SU-DHL-6 (cell line): ENCODE data around the gene EXOC3L4.

Source experiments
- H2AFZ ChIP-seq: fragments of 200-600 bp; sonication (generic); 2 replicates; pipeline ENCODE4 v1.6.1; 2014; ENCODE audit warnings: low read depth, mild to moderate bottlenecking, moderate library complexity, mixed read lengths, antibody characterized with exemption, low read length; ENCODE audit not compliant: severe bottlenecking
- H3F3A ChIP-seq: fragments of 200-600 bp; shearing (Covaris generic); 2 replicates; pipeline ENCODE4 v1.6.0; 2016; ENCODE audit warnings: antibody characterized with exemption, mild to moderate bottlenecking; ENCODE audit not compliant: insufficient read depth
- H3K27ac ChIP-seq: fragments of 200-600 bp; sonication (generic); 2 replicates; pipeline ENCODE4 v1.5.1; 2016; ENCODE audit warnings: low read depth, mild to moderate bottlenecking, low read length, moderate library complexity, mixed read lengths
- H3K27me3 ChIP-seq: fragments of 200-600 bp; sonication (generic), shearing (Covaris generic); 2 replicates; pipeline ENCODE4 v1.6.0; 2014; ENCODE audit warnings: mild to moderate bottlenecking, low read length
- H3K36me3 ChIP-seq: fragments of 200-600 bp; sonication (generic); 2 replicates; pipeline ENCODE4 v1.6.1; 2014; ENCODE audit warnings: mild to moderate bottlenecking, low read length, mixed read lengths
- H3K4me2 ChIP-seq: fragments of 300-600, 200-600 bp; shearing (Covaris generic), sonication (generic); 2 replicates; pipeline ENCODE4 v1.6.0; 2014; ENCODE audit warnings: low read length, low read depth, mild to moderate bottlenecking; ENCODE audit not compliant: poor library complexity, severe bottlenecking
- H3K4me3 ChIP-seq: fragments of 200-600 bp; sonication (generic); 2 replicates; pipeline ENCODE4 v1.5.1; 2014; ENCODE audit warnings: antibody characterized with exemption, low read length, mild to moderate bottlenecking, mixed read lengths; ENCODE audit not compliant: insufficient read depth, poor library complexity, severe bottlenecking
- H3K79me2 ChIP-seq: fragments of 200-600 bp; sonication (generic); 2 replicates; pipeline ENCODE4 v1.6.1; 2014; ENCODE audit warnings: mild to moderate bottlenecking, low read length, moderate library complexity; ENCODE audit not compliant: insufficient read depth
- H3K9ac ChIP-seq: fragments of 200-600 bp; sonication (generic); 2 replicates; pipeline ENCODE4 v1.7.0; 2014; ENCODE audit warnings: mild to moderate bottlenecking, low read length
- H3K9me2 ChIP-seq: fragments of 200-600 bp; sonication (generic); replicated peaks from 2 replicates; pipeline ENCODE4 v1.6.1; 2014; ENCODE audit warnings: low read length; ENCODE audit not compliant: insufficient read depth
- H3K9me3 ChIP-seq: fragments of 200-600 bp; sonication (generic); 2 replicates; pipeline ENCODE4 v1.6.1; 2014; ENCODE audit warnings: low read length, mixed read lengths; ENCODE audit not compliant: insufficient read depth
- H4K20me1 ChIP-seq: fragments of 200-600 bp; sonication (generic); 2 replicates; pipeline ENCODE4 v1.6.1; 2014; ENCODE audit warnings: low read depth, mild to moderate bottlenecking, antibody characterized with exemption, low read length, moderate library complexity, mixed read lengths
- EZH2phosphoT487 ChIP-seq: fragments of 200-600 bp; sonication (generic), shearing (Covaris generic); conservative IDR thresholded peaks from 2 replicates; pipeline ENCODE4 v1.6.1; 2018; ENCODE audit warnings: mild to moderate bottlenecking, antibody characterized with exemption, low read length, moderate library complexity, mixed read lengths
- TF ChIP-seq, protein P1 (sequence below): fragments of 200-600 bp; sonication (generic); IDR thresholded peaks from one replicate; pipeline ENCODE4 v1.5.1; 2017; ENCODE audit warnings: antibody characterized with exemption, mild to moderate bottlenecking, low read length, moderate library complexity; ENCODE audit not compliant: insufficient read depth, poor library complexity, severe bottlenecking

Gene EXOC3L4

DNA sequence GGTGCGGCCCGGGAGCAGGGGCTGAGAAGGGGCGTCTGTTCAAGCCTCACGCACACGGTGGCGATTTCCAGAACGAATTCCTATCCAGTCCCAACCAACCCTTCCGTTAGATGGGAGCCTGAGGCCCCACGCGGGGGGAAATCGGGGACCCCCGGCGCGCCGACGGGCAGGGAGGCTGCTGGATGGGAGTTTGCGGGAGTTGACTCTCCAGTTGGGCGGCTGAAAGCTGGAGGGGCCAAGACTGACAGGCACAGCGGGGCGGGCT is 9.8 kb downstream of the EXOC3L4 start:
- no peak overlapping the region for H3K4me3 ChIP-seq
- H3K9ac ChIP-seq: no peak overlapping the region
- H3F3A ChIP-seq: no peaks in the 10 kb centered on the region
- H3K4me2 ChIP-seq: no peak overlapping the region
- H3K36me3 ChIP-seq: no peaks in the 10 kb centered on the region
- no peaks in the 10 kb centered on the region for H3K27me3 ChIP-seq
- no peaks in the 10 kb centered on the region for H3K9me2 ChIP-seq
- no peaks in the 10 kb centered on the region for H4K20me1 ChIP-seq
- no peaks in the 10 kb centered on the region for H3K9me3 ChIP-seq
- no peaks in the 10 kb centered on the region for H3K79me2 ChIP-seq
- TF ChIP-seq, protein P1, sequence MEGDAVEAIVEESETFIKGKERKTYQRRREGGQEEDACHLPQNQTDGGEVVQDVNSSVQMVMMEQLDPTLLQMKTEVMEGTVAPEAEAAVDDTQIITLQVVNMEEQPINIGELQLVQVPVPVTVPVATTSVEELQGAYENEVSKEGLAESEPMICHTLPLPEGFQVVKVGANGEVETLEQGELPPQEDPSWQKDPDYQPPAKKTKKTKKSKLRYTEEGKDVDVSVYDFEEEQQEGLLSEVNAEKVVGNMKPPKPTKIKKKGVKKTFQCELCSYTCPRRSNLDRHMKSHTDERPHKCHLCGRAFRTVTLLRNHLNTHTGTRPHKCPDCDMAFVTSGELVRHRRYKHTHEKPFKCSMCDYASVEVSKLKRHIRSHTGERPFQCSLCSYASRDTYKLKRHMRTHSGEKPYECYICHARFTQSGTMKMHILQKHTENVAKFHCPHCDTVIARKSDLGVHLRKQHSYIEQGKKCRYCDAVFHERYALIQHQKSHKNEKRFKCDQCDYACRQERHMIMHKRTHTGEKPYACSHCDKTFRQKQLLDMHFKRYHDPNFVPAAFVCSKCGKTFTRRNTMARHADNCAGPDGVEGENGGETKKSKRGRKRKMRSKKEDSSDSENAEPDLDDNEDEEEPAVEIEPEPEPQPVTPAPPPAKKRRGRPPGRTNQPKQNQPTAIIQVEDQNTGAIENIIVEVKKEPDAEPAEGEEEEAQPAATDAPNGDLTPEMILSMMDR: no peak
- TF ChIP-seq EZH2phosphoT487: no peak
- no peak overlapping the region for H3K27ac ChIP-seq
- no peak overlapping the region for H2AFZ ChIP-seq

DNA sequence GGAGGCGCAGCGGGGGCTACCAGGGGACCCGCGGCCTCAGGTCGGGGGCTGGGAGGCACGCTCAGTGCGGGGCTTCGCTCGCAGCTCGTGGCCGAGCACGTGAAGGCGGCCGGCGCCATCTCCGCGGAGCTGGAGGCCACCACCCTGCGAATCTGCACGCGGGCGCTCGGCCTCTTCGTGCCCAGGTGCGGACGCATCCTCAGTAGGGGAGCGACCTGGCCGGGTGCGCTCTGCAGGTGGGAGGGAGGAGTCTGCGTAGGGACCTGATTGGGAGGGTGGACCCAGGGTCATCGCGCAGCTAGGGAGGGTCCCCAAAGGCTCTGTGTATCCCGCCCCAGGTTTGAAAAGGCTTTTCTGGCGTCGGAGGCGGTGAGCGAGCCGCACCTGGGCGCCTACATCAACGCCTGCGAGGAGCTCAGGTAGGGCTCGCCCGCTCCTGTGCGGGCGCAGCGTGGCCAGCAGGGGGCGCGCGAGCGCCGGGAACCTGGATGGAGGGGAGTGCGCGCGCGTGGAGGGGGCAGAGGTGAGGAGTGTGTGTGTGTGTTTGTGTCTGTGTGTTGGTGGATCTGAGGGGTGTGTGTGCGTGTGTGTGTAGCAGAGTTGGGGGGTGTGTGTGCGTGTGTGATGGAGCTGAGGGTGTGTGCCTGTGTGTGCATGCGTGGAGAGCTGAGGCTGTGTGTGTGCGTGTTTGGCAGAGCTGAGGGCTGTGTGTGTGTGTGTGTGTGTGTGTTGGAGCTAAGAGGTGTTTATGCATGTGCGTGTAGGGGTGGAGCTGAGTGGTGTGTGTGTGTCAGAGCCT is 10.3 kb downstream of the EXOC3L4 start:
- no peaks in the 10 kb centered on the region for H3K36me3 ChIP-seq
- H2AFZ ChIP-seq: no peak overlapping the region
- no peaks in the 10 kb centered on the region for H4K20me1 ChIP-seq
- no peaks in the 10 kb centered on the region for H3K9me2 ChIP-seq
- no peaks in the 10 kb centered on the region for H3F3A ChIP-seq
- H3K4me3 ChIP-seq: no peak overlapping the region
- H3K79me2 ChIP-seq: no peaks in the 10 kb centered on the region
- H3K9me3 ChIP-seq: no peaks in the 10 kb centered on the region
- no peak for TF ChIP-seq EZH2phosphoT487
- TF ChIP-seq, protein P1: peak; percentile 87
- H3K9ac ChIP-seq: no peak overlapping the region
- no peaks in the 10 kb centered on the region for H3K27me3 ChIP-seq
- H3K27ac ChIP-seq: no peak overlapping the region
- no peak overlapping the region for H3K4me2 ChIP-seq

DNA sequence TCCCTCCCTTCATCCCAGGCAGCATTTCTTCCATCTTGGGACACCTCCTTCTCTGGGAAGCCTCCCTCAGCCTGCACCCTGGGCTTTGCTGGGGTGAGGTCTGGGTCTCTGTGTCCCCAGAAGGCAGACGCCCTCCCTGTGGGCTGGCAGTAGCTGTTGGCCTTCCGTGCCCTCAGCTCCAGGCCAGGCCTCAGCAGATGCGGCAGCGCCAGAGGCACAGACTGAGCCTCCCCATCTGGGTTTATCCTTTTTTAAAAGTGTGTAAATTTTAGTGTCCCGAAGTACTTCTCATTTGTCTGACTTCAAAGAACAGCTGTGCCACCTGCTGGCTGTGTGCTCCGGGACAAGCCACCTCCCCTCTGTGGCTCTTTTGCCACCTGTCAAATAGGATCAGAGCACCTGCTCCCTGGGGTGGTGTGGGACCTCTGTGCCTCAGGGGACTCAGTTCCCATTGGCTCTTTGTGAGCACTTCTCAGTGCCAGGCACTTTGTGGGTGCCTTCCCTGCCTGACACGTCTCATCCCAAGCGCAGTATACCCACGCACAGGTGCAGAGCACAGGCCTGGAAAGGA is 11.1 kb downstream of the EXOC3L4 start:
- Histone ChIP-seq H3K36me3 (no peaks in the 10 kb centered on the region), H3K4me3 (no peak overlapping the region), H4K20me1 (no peaks in the 10 kb centered on the region), H3F3A (no peaks in the 10 kb centered on the region), H3K9ac (no peak overlapping the region), H3K9me3 (no peaks in the 10 kb centered on the region), H3K27me3 (no peaks in the 10 kb centered on the region), H2AFZ (no peak overlapping the region), H3K9me2 (no peaks in the 10 kb centered on the region), H3K79me2 (no peaks in the 10 kb centered on the region), H3K4me2 (no peak overlapping the region), H3K27ac (no peak overlapping the region)
- TF ChIP-seq, protein P1: peak; percentile 24
- no peak for TF ChIP-seq EZH2phosphoT487
